ENCODE measurements around the gene IL17C. TPM values are rescaled to one million over a fixed set of nuclear protein-coding genes. Genes with fewer than 3 reads are reported as not detected.

Gene IL17C
- total and polyA plus RNA-seq, 10 of the 15 experiments (the other 5 are each of a cell fraction or from before 2014, with no cell fraction given) = not detected

DNA sequence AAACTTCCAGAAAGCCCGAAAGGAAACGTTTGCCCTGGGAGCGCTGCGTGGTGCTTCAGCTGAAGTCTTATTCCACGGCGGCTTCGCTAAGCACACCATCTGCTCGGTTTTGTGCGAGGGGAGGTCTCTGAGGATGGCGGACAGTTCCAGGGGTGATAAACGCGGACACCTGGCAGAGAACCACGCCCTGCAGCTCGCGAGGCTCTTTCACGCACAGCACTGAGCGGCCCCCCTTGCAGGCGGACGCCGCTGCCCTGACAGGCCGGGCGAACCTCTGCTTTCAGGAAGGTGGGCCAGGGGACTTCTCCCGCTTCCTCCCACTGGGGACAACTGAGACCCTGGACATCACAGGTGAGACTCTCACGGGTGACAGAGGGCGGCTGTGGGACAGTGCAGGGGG is 20.8 kb downstream of the IL17C start:
- ATAC-seq = no peak
- peaks cover 6% of the 10 kb centered on the region; the same call in 1 of the 2 replicates for H3K4me1 ChIP-seq (ENCODE audit: control insufficient read depth, insufficient read depth, low read length)
- in situ Hi-C loops (cut with MboI) (no loop called here), intact Hi-C loops (cut with micrococcal nuclease; ENCODE audit: unreplicated experiment) (no loop called here)
- peaks cover 6 to 15% of the 10 kb centered on the region in 2 experiments; a peak in 3 of 4 replicates for H3K36me3 ChIP-seq (ENCODE audit: control insufficient read depth in 2 of 2, insufficient read depth in 2 of 2, low read length in 1 of 2)
- ChIA-PET RAD21 (ENCODE audit: unreplicated experiment) (no interaction called here), CTCF (no interaction called here), SMC1A (ENCODE audit: uncharacterized antibody, unreplicated experiment) (no interaction called here), POLR2A (no interaction called here)
- H2AFZ ChIP-seq (ENCODE audit: control insufficient read depth, low read depth, low read length) = no peak overlapping the region
- no peak for DNase-seq (ENCODE audit: low read depth, low spot score)
- H3K9ac ChIP-seq (ENCODE audit: control insufficient read depth, insufficient read depth, low read length) = no peak overlapping the region
- H3K27ac ChIP-seq (ENCODE audit: control insufficient read depth, insufficient read depth) = no peak overlapping the region
- FAIRE-seq = no peak
- BruUV-seq (replicated peaks) = no TSS peak
- no peak overlapping the region for H3K4me3 ChIP-seq
- H4K20me1 ChIP-seq (ENCODE audit: control insufficient read depth, insufficient read depth) = no peaks in the 10 kb centered on the region
- H3K9me3 ChIP-seq (replicated peaks; ENCODE audit: control insufficient read depth, insufficient read depth, low read length) = no peaks in the 10 kb centered on the region
- H3K79me2 ChIP-seq (ENCODE audit: control insufficient read depth, insufficient read depth, low read length) = peaks cover 47% of the 10 kb centered on the region
- TF ChIP-seq NFYA (IDR thresholded peaks at IDR 0.05; ENCODE audit: borderline replicate concordance, low read depth, low read length) (no peak), ZBED1 (IDR thresholded peaks at IDR 0.05; ENCODE audit: borderline replicate concordance) (no peak), ASH2L (IDR thresholded peaks at IDR 0.05; ENCODE audit: borderline replicate concordance, low read depth) (no peak), MEF2B (IDR thresholded peaks at IDR 0.05; ENCODE audit: partially characterized antibody, poor library complexity, severe bottlenecking) (no peak), ETV6 (conservative IDR thresholded peaks at IDR 0.05 in 1 of 2, IDR thresholded peaks at IDR 0.05 in 1 of 2; ENCODE audit: borderline replicate concordance in 1 of 2, low read depth in 1 of 2) (no peak), BCL11A (IDR thresholded peaks at IDR 0.05; ENCODE audit: low read depth, low read length) (no peak), ZZZ3 (IDR thresholded peaks at IDR 0.05; ENCODE audit: control insufficient read depth, insufficient read length, low read depth) (no peak), MTA3 (IDR thresholded peaks at IDR 0.05; ENCODE audit: borderline replicate concordance, low read length) (no peak)
- TF ChIP-seq, protein P1, sequence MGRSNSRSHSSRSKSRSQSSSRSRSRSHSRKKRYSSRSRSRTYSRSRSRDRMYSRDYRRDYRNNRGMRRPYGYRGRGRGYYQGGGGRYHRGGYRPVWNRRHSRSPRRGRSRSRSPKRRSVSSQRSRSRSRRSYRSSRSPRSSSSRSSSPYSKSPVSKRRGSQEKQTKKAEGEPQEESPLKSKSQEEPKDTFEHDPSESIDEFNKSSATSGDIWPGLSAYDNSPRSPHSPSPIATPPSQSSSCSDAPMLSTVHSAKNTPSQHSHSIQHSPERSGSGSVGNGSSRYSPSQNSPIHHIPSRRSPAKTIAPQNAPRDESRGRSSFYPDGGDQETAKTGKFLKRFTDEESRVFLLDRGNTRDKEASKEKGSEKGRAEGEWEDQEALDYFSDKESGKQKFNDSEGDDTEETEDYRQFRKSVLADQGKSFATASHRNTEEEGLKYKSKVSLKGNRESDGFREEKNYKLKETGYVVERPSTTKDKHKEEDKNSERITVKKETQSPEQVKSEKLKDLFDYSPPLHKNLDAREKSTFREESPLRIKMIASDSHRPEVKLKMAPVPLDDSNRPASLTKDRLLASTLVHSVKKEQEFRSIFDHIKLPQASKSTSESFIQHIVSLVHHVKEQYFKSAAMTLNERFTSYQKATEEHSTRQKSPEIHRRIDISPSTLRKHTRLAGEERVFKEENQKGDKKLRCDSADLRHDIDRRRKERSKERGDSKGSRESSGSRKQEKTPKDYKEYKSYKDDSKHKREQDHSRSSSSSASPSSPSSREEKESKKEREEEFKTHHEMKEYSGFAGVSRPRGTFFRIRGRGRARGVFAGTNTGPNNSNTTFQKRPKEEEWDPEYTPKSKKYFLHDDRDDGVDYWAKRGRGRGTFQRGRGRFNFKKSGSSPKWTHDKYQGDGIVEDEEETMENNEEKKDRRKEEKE (IDR thresholded peaks at IDR 0.05) = no peak
- TF ChIP-seq, protein P2, sequence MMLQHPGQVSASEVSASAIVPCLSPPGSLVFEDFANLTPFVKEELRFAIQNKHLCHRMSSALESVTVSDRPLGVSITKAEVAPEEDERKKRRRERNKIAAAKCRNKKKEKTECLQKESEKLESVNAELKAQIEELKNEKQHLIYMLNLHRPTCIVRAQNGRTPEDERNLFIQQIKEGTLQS (IDR thresholded peaks at IDR 0.05; ENCODE audit: borderline replicate concordance, extremely low read depth, low read depth, low read length) = no peak
- H3K4me2 ChIP-seq (ENCODE audit: control insufficient read depth, insufficient read depth) = no peak overlapping the region
- H3K27me3 ChIP-seq (replicated peaks in 1 of 2; ENCODE audit: control insufficient read depth in 2 of 2, insufficient read depth in 2 of 2, low read length in 1 of 2) = no peaks in the 10 kb centered on the region
- 96% methylated on average over 25 of the region's 25 CpGs for WGBS (ENCODE audit: insufficient coverage, insufficient replicate concordance, low lambda C conversion rate, missing lambda C conversion rate)
